Stromal cell of bone marrow (primary cell): ENCODE results near the gene UROC1.
A peak's percentile ranks its signal among the peaks of the same experiment; 100 is the strongest.

Experiments used
- DNase-seq: peaks from one replicate; pipeline ENCODE4 v3.0.0-alpha.2; 2012; ENCODE audit warnings: low read depth

Gene UROC1

DNA sequence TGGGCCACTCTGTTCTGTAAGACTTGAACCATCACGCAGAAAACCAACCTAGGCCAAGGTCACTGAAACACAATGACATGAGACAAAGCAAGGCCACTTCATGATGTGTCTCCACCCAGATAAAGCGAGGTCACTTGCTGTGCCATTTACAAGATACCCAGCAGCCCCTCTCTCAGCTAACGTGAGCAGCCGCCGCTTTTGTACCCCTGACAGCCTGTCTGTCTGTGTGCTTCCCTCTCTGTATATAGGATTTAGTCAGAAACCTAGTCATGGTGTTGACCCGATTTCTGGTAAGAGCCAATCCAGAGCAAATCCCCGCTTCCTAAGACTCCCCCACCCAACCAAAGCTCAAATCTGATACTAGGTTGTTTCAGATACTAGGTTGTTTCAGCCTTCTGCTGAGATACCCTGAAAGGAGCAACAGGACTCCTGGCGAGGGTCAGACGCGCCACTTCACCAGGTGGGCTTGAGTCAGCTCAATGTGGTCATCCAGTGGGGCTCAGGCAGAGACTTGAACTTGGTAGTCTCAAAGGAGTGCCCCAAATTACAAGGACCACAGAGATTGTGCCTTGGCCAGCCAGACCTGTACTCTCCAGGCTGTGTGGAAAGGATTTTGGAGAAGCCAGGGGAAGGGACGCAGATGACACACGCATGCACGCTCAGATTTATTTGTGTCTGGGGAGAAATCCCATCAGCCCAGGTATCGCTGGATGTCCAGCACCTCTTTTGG lies 38.8 kb downstream of the UROC1 start:
- DNase-seq, result no peak

DNA sequence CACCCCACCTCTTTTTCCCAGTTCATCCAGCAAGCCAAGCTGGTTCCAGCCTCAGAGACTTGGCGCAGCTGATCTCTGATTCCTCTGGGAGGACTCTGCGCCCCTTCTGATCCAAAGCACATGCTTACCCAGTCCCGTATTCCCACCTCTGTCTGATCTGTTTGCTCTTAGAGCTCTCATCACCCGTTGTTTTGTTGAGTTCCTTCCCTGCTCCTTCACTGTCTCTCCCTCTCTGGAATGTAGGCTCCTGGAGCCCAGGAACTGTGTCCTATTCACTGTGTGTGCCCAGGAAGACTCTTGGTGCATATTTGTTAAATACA lies 40.6 kb downstream of the UROC1 start:
- DNase-seq, result no peak

GRCh38 chr3:126476166-126477060 lies 41.2 kb downstream of the UROC1 start:
- DNase-seq, result no peak

DNA sequence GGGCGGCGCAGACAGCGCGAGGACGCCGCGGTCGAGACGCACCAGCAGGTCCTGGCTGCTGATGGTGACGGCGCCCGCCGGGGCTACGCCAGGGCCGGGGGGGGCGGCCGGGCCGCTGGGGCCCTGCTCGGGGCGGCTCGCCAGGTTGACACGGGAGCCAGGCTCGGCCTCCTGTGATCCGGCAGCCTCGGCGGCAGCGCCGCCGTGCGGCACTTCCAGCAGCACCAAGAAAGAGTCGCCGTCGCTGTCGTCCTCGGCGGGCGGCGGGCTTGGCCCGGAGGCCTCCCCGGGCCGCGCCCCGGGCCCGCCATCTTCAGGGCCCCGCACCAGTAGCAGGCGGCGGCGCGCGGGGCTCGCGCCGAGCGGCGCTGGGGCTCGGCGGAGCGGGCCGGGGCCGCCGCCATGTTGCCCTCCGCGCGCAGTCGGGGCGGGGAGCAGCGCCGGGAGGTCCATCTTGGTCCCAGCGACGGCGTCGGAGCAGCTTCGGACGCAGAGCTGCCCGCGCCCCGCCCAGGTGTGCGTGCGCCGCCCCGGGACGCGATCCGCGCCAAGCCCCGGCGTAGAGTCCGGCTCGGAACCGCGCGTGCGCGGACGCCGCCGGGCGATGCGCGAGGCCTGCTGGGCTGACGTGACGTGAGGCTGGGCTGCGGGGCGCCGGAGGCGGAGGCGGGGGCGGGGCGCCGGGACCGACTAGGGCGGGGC lies 42.0 kb downstream of the UROC1 start, which contains the start of gene ZXDC:
ZXDC (minus strand) TSS at position 479 of the 702 bp plus-strand sequence; CDS start at position 453, 26 bp downstream.
- DNase-seq, result peak; percentile 86

- DNase-seq, result no peak
Measured at GRCh38 chr3:126474498-126475412, 42.8 kb downstream of the UROC1 start.

DNA sequence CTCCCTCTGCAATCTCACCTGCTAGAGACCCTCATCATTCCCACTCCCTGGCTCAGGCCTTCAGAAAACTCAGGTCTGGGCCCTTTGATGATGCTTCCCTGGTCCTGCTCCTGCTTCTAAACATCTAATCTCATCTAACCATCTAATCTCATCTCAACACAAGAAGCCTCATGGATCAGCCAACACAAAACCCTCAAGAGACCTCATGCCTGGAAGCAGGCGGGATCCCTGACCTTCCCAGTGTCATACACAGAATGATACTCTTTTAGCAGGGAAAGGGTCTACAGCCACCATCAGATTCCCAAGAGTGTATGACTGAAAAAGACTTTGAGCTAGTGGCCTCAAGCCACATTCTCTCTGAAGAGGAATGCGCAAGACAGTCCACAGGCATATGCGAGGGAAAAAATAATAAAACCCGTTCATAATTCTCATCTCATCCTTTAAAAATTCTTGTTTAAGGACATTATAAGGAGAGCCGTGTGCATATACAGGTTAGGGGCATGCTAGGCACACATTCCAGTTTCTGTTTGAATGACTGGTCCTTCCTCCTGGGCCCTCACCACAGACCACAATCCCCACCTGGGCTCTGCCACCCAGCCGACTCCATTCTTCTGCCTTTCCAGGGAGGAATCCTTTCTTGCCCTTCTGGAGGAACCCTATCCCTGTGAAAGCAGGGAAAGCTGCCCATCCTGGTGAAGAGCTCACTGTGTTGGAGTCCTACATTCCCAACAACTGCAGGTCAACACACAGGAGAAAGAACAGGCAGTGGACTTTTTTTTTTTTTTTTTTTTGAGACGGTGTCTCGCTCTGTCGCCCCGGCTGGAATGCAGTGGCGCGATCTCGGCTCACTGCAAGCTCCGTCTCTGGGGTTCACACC lies 44.0 kb downstream of the UROC1 start:
- DNase-seq, result no peak

- peak; percentile 87 for DNase-seq
Measured at GRCh38 chr3:126472277-126473006, 45.1 kb downstream of the UROC1 start.

- DNase-seq, result no peak
Measured at GRCh38 chr3:126469479-126469878, 48.1 kb downstream of the UROC1 start.

DNA sequence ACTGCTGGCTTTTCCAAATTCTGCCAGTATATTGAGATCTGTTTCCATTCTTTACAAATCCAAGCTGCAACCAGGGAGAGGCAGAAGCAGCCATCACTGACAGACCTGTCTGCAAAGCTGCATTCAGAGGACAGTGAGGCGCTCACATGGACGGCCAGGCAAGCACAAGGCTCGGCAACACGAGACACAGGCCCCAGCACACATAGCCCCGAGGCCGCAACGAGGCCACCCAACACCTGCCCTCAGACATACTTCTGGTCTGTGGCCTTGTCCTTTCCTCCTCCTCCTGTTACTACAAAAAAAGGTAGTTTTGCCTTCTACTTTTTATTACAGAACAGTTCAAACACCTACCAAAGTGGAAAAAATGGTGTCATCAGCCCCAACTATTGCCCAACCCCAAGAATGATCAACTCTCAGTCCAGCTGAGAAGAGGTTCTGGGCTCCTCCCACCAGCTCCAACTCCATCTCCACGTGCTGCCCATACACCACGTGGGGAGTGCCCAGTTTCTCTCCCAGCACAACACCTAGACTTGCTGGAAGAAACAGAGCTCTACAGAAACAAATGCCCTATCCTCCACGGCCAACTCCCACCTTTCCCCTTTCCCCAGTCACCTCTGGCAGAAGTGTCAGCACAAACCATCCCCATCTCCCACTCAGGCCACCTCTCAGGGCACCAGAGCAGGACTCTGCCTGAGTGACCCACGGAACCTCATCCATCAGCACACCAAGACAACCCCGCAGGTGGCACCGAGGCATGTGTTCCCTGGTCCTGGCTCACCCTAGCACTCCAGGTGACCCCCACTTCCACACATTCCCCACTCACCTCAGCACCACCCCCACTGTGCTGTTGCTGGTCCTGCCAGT lies 49.3 kb downstream of the UROC1 start:
- DNase-seq, result no peak

DNA sequence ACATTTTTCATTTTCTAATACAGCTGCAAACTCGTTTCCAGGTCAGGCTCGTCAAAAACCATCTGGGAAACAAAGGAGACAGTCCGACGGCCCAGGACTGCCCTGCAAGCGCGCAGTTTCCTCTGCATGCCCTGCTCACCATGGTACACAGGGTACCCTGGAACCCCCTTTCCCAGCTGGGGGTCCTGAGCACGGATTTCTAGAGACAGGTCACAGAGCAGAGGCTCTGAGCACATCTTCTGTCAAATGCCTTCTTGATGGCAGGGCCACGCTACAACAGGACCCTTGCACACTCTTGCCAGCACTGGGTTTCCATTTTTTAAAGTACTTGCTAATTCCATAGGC lies 50.0 kb downstream of the UROC1 start:
- no peak for DNase-seq

GRCh38 chr3:126466886-126467610 lies 50.5 kb downstream of the UROC1 start:
- no peak for DNase-seq

DNA sequence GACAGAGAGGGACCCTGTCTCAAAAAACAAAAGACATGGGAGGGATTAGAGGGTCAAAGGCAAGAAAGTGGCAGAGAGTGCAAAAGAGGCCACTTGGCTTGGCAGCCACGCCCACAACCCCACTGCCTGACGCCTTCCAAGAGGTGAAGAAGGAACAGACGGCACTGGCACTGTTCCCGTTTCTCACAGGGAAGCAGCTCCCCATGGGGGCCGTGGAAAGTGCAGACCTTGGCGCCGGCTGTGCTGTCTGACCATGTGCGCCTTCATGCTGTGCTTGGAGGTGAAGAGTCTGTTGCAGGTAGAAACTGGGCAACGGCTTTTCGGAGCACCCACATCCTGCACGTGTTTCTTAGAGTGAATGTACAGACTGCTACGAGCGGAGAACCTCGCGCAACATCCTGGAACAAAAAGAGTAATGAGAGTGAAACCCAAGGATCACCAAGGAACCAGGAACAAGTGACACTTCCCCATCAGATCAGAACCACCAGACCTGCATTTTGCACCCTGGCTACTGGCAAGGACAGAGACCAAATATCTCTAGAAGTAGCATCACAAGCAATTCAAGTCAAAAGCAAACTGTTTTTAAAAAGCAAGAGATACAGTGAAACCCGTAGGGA lies 51.5 kb downstream of the UROC1 start:
- no peak for DNase-seq

DNA sequence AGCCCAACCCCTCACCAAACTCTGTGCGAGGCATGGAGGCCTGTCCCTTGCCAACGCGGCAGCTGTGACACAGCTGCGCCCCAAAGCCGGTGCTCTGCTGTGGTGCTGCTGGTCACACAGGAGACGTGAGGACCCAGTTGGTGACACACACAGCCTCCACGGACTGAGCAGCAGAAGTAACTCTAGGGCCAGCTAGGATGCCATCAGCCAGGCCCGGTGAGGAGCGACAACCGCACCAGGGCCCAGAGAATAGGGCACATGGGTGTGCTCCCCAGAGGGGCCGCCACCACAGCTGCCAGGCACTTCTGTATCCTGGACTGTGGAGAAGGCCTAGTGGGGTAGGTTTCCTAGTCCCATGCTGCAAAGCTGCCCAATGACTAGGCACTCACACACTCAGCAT lies 52.6 kb downstream of the UROC1 start:
- no peak for DNase-seq

GRCh38 chr3:126464494-126464893 lies 53.1 kb downstream of the UROC1 start:
- no peak for DNase-seq

GRCh38 chr3:126464093-126464492 lies 53.5 kb downstream of the UROC1 start:
- no peak for DNase-seq

- no peak for DNase-seq
Measured at GRCh38 chr3:126463521-126463920, 54.1 kb downstream of the UROC1 start.

DNA sequence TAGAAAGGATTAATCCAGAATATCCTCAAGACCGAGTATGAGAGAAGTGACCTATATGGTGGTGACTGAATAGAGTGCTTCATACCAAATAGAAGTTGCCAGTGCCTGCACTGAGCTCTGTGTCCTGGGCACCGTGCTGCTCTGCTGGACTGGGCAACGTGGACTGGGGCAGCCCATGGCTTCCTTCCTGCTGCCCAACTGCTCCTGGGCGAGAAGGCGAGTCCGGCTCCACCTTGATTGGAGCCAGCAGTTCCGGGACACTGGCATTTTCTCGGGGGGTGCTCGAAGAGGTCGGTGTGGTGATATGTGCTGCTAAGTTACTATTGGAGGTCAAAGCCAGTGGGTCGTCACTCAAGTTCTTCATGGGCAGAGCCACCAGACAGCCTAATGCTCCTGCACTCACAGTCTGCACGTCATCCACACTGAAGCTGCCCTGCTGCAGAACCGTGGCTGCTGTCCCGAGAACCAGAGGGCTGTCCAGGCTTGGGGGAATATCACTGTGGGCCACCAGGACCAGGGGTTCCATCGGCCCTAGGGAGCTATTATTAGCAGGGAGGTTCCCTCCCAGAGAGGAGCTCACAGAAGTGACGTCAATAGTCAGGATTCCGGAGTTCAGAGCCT lies 56.0 kb downstream of the UROC1 start:
- no peak for DNase-seq
